Endothelial cell of hepatic sinusoid (primary cell): ENCODE results near the gene RAMP2.

Source experiments
- in situ Hi-C: cut with HindIII; loops from 2 replicates; pipeline ENCODE4 v1.10.0; 2017; ENCODE audit warnings: low sequenced_read_pairs

The RAMP2 gene

DNA sequence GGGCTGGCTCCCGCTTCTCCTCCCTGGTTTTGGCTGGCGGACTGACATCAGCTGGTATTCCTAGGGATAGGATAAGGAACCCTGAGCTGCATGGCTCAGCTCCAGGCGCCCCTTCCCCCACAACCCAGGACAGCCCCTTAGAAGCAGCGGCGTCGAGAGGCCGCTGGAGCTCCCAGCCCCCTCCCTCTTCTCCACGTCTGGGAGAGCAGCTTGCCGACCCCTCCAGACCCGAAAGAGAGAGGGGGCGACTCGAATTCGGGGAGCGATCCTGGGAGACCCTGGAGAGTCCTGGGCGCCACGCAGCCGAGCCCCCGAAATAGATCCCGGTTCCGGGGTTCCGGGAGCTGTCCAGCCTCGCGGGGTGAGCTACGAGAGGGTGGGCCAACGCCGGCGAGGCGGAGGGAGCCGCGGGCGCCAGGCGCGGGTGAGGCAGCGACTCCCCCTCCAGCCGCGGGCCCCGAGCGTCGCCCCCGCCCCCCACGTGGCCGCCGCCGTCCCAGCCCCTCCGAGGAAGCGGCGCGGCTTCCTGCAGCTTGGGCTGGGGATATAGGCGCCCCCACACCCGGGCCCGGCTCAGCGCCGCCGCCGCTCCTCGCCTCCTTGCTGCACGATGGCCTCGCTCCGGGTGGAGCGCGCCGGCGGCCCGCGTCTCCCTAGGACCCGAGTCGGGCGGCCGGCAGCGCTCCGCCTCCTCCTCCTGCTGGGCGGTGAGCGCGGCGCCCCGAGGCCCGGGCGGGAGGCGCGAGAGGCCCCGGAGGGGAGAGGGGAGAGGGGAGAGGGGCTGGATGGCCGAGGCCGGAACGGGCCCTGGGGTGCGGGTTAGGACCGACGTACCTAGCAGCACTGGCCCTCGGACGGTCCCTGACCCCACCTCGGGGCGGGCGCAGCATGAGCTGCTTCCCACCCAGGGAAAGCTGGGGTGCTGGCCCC is at the start of gene RAMP2:
Gene RAMP2 (plus strand): TSS at position 576 of the 930 bp plus-strand sequence. CDS start 35 bp downstream, at position 611.
- in situ Hi-C loops, result no loop called here

GRCh38 chr17:42720996-42721583 is 39.9 kb upstream of the RAMP2 start:
- in situ Hi-C loops, result no loop called here

DNA sequence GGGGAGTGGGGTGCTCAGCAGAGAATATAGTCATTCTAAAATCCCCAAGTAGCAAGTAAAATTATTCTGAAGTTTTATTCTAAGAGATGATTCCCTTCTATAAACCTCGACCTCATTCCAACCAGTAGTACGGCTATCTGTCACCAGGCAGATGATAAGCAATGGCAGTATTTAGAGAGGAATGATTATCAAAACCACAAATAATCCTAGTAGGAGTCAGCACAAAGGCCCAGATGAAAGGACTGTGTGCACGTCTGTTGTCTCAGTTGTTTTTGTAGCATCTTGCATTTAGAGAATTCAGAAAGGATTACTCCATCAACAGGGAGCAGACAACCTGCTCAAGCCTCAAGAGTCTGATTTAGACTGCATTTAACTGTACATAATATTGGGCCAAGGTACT is 37.4 kb upstream of the RAMP2 start:
- in situ Hi-C loops, result no loop called here

DNA sequence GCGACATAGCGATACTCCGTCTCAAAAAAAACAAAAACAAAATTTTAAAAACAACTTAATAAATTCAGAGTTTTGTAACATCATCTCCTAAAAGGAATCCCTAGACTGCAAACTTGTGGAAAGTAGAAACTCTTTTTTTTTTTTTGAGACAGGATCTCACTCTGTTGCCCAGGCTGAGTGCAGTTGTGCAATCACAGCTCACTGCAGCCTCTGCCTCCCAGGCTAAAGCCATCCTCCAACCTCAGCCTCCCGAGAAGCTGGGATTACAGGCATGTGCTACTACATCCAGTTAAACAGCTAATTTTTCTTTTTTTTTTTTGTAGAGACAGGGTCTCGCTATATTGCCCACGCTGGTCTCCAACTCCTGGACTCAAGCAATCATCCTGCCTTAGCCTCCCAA is 35.9 kb upstream of the RAMP2 start:
- in situ Hi-C loops, result no loop called here

- in situ Hi-C loops, result loop anchor here (5.0 kb wide), 1 partner anchor 53 kb away; no protein-coding TSS in a partner anchor
Observed at GRCh38 chr17:42740699-42741098, 20.3 kb upstream of the RAMP2 start.

GRCh38 chr17:42742916-42743315 is 18.1 kb upstream of the RAMP2 start:
- in situ Hi-C loops, result loop anchor here (5.0 kb wide), 1 partner anchor 56 kb away; no protein-coding TSS in a partner anchor

GRCh38 chr17:42743595-42744282 is 17.3 kb upstream of the RAMP2 start:
- in situ Hi-C loops, result loop anchor here (5.0 kb wide), 1 partner anchor 56 kb away; no protein-coding TSS in a partner anchor

DNA sequence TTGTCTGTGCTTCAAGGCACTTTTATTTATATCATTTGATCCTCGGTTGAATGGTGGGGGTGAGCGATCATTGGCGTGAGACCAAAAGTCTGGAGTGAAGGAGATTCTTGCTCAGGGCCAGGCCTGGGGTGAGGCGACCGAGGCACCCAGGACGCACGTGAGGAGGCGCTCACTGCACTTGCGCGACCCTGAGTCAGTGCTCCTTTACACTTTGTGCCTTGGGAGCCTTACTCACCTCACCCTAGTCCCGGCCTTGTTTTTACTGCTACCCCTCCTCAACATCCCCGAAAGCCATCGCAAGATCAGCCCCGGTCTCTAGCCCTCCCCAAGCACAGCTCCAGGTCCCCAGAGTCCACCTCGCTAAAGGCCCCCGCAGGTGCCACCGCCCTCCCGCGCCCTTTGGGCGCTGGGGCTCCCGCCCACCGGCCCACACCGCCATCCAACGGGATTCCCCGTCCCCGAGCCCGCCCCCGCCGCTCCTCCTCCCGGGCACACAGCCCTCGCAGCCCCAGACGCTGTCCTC is 16.7 kb upstream of the RAMP2 start:
- in situ Hi-C loops, result loop anchor here (5.0 kb wide), 1 partner anchor 57 kb away; no protein-coding TSS in a partner anchor

- in situ Hi-C loops, result loop anchor here (5.0 kb wide), 1 partner anchor 58 kb away; no protein-coding TSS in a partner anchor
Observed at GRCh38 chr17:42744806-42745617, 16.0 kb upstream of the RAMP2 start, which contains the start of gene EZH1. Gene EZH1, minus strand, starts transcription at chr17:42745040. Its CDS starts 16,099 bp downstream, at chr17:42728941.

DNA sequence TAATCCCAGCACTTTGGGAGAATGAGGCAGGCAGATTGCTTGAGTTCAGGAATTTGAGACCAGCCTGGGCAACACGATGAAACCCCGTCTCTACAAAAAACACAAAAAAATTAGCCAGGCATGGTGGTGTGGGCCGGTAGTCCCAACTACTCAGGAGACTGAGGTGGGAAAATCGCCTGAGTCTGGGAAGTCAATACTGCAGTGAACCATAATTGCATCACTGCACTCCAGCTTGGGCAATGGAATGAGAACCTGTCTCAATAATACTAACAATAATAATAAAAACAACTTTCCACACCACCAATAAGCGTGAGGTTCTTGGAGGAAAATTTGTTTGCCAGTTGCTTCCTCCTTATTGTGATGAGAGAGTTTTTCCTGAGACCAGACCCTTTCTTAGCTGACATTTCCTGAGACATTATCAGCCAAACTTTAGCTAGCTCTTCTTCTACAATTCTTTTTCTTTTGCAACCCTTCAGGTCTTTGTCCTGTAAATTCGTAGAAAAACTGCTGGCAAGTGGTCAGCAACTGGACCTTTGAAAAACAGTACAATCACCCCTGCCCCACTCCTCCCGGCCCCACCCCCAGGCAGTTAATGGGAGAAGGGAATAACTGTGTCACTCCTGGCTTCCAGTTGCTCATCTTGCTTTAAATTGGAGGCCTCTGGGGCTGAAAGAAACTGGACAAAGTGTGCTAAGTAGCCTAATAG is 12.7 kb upstream of the RAMP2 start:
- in situ Hi-C loops, result no loop called here

DNA sequence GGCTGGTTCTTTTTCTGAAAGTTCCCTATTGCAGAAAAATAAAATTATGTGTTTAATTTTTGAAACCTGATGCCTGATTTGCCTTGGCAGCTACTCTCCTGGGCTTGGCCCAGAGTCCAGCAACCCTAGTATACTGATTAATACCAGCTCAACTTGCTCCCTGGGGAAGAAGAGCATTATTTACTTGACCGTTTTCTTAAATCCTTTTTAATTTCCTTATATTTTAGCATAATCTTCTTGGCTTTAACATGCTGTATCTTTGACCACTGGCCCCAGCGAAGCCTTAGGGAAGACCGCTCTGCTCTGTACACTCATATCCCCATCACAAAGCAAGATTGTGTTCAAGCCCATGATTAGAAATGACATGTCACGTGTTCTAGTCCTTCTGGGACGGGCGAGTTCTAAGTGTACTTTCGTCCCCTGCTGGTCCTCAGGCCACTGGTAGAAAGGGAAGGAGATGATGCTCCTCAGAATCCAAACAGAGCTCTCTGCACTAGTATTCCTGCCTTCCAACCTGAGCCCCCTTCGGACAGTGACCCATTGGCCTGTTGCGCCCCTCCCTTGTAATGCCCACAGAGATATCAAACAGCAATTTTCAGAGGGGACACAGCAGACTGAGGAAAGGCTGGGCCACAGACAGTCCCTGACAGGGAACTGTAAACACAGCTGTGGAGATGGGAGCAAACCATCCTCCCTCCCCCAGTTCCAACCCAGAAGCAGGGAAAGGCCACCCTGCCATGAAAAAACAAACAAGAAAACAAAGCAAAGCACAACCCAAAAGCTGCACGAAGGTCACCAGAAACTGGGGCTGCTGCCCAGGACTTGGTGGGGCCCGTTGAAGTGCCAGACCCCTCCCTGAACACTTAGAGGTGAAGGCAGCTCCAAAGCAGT is 11.9 kb upstream of the RAMP2 start:
- in situ Hi-C loops, result no loop called here

DNA sequence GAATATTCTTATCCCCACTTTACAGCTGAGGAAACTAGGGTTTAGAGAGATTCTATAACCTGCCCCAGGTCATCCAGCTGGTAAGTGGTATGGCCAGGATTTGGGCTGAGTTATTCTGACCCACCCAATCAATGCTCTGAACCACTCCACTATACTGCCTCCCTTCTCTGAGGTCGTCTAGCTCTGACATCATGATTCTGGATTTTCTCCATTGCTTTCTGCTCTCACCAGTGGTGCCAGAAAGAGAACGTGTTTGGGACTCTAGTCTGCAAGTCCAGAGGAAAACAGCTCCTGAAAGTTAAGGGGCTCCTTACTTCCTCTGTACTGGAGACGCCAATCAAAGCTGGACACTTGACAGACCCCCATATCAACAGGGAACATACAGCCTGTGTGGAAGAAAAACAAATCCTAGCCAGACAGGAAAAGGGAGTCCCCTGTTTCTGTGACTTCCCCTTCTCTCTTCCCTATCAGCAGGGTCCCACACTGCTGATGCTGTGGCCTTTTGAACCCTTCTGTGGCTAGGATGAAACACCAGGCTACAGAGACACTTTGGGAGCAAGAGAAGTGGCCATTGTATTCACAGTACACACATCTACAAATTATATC is 10.2 kb upstream of the RAMP2 start:
- in situ Hi-C loops, result no loop called here

- in situ Hi-C loops, result no loop called here
Observed at GRCh38 chr17:42751628-42752027, 9.4 kb upstream of the RAMP2 start.

DNA sequence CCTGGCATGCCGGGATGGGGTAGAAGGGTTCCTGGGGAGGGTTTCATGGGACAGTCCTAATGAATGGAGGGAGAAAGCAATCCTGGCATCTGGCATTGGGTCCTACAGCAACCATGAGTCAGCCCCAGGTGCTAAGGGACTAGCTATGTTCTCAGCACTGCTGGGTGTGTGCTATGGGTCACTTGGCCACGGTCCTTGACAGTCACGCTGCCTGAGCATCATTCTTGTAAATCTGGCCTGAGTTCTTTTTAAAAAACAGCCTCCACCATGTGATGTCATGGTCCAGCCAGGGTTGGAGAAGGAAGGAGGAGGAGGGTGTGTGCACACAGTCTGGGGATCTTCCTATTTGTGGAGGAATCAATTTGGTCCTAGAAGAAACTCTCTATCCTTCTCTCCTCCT is 6.2 kb upstream of the RAMP2 start:
- in situ Hi-C loops, result no loop called here

- in situ Hi-C loops, result no loop called here
Observed at GRCh38 chr17:42759982-42760651, 910 bp upstream of the RAMP2 start.

DNA sequence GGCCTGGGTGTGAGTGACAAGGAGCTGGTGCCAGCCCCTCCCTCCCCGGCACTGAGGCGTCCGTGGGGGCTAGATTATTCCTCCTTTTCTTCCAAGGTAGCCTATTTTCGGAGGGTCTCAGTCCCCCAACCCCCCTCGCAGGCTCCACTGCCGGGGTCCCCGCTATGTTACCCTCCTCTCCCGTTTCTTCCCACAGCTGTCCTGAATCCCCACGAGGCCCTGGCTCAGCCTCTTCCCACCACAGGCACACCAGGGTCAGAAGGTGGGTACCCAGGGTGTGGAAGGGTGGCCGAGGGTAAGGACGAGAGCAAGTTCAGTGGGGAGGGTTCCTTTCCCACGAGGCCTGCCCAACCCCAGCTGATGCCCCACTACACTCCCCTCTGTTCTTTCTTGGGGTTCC is 611 bp downstream of the RAMP2 start:
- in situ Hi-C loops, result no loop called here

- in situ Hi-C loops, result no loop called here
Observed at GRCh38 chr17:42766124-42766523, 5.1 kb downstream of the RAMP2 start.

- in situ Hi-C loops, result no loop called here
Observed at GRCh38 chr17:42767512-42767911, 6.5 kb downstream of the RAMP2 start.
